ENCODE results near the gene MAST4.

GRCh38 chr5:66617226-66617861, 21.2 kb downstream of the MAST4 start:
- no peak for TF ChIP-seq CTCF (IDR thresholded peaks at IDR 0.05)
- no peak for TF ChIP-seq EZH2 (IDR thresholded peaks at IDR 0.05; ENCODE audit: borderline replicate concordance, insufficient read depth, low read depth, low read length, poor library complexity, severe bottlenecking)

Data from B cell (primary cell).